HG02588 (cell line): Measurements from ENCODE around the gene PCDH9.

Source experiments
- ATAC-seq: cut with Tn5 transposase; IDR thresholded peaks from one replicate; pipeline ENCODE4 v1.9.1; 2021; ENCODE audit warnings: mild to moderate bottlenecking, moderate library complexity; ENCODE audit not compliant: unreplicated experiment

The PCDH9 gene

GRCh38 chr13:67225252-67226159, 4.6 kb downstream of the PCDH9 start:
- no peak for ATAC-seq

DNA sequence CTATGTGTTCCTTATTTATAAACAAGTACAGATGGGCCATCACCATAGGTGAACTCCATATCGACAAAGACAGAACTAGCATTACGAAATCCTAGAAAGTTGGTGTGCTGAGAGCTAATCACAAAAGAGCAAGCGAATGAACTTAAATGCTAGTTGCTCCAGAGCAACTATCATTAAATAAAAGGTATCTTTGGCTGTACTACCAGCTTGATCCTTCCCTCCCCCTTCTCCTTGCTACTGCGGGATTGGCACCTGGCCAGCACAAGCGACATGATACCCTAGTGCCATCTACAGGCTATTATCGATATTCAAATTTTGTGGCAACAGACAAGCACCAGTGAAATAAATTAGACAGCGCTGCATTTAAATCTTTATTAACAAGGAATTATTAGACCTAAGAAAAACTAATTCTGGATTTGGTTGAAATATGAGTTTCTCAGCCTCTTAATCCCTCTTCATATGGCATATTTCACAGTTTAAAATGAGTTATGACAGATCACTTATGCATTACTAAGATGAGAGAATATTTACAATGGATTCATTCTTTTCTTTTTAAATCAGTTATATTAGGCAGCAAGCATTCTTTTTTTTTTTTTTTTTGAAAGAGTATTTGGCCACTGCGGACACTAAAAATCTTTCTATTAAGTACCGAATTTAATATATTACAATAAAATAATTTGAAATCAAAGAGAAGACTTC, 5.8 kb downstream of the PCDH9 start:
- no peak for ATAC-seq

DNA sequence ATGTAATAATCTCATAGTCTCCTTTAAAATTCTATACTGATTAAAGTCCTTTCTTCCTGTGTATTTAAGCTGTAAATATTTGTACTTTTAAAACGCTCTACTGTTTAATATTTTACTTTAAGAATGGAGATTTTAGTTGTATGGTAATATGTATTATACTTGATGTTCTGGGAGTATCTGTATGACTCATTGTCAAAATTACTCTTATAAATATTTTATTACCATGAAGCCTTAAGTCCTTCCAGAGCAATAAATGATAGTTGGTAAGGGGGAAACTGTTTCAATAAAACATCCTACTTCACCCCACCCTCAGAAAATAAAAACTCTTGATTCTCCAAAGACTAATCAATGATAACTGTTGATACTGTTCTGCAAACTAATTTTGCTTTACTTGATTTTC, 6.4 kb downstream of the PCDH9 start:
- no peak for ATAC-seq

DNA sequence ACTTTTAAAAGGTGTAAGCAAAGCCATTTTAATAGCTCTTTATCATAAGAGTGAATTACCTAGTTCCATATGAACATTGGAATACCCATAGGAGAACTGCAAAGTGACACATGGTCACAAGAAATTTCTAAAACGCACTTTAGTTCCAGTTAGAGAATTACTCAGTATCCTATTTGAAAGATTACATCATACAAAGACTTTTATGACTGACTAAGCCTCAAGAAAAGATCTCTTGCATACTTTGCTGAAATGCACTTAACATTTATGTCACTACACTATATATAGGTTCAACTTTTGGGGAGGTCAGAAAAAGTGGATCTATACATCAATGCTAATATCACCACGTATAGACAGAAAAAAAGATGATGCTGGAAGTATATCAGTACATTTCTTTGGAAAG, 7.1 kb downstream of the PCDH9 start:
- ATAC-seq: no peak

GRCh38 chr13:67221630-67222226, 8.4 kb downstream of the PCDH9 start:
- ATAC-seq: peak; percentile 61

GRCh38 chr13:67219113-67219512, 11.0 kb downstream of the PCDH9 start:
- no peak for ATAC-seq

GRCh38 chr13:67217880-67218279, 12.3 kb downstream of the PCDH9 start:
- ATAC-seq: no peak

DNA sequence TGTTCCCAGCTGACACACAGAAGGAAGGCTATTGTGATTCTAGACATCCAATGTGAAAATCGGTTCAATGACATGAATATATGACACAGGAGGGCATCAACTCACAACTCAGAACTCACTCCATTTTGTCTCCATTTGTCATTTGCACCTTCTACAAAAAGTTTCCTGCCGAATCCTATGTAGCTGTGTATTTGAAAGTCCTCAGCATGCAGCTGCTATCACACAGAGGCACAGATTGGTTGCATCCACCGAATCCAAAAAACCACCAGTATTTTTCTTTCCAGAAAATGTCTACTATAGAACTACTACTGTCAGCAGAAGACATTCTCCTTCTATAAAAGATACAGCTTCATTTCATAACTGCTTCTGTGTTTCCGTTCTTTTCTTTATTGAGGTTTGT, 13.3 kb downstream of the PCDH9 start:
- ATAC-seq: no peak

DNA sequence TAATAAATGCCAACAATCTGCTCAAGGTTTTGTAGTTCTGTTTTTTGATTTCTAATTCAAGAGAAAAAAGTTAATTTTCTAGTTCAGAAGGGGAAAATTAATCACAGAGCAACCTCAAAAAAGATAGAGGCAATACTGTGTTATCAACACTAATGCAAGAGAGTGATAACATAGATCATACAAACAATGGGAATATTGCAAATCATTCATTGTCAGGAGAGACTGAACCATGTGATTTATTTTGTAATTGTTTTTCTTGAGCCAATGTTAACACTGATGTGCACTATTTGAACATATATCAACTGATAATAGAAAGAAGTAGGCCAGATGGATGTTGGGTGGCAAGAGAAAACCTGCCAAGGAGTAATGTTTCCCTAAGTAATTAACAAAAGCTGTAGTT, 19.9 kb downstream of the PCDH9 start:
- no peak for ATAC-seq

DNA sequence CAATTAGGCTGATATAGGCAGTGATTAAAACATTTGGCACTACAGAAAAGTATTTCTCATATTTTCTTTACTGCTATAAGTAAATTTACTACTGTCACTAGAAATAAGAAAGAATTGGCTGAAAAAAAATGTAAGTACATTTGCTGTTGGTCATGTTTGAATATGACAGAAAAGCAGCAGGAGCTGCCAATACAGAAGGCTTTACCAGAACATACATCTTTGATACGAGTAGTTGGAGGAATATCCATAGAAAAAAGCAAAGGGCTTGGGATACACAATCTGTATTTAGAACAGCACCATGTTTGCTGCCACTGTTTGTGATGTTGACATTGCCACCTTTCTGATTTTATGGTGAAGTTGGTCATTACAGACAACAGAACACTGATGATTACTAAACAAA, 21.6 kb downstream of the PCDH9 start:
- ATAC-seq: no peak

GRCh38 chr13:67204764-67205163, 25.4 kb downstream of the PCDH9 start:
- ATAC-seq: no peak

DNA sequence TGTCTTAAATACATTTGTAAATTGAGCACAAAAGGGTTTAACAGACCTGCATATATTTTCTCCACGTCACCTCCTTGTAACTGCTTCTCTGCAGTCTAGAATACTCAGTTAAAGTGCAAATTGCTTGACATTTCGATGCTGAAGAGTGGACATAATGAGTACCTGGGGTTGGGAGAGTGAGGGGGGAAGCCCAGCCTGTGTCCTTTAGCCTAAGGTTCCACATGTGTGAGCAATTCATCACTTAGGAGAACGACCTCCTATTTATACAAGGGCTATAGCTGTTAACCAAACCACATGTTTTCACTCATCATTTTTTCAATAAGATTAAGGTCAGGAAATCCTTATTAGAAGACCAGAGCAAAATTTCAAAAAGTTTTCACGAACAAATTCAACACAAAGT, 29.5 kb downstream of the PCDH9 start:
- ATAC-seq: no peak

- no peak for ATAC-seq
These were observed 30.0 kb downstream of the PCDH9 start for GRCh38 chr13:67200183-67200582.

- no peak for ATAC-seq
These were observed 32.4 kb downstream of the PCDH9 start for GRCh38 chr13:67197704-67198103.

DNA sequence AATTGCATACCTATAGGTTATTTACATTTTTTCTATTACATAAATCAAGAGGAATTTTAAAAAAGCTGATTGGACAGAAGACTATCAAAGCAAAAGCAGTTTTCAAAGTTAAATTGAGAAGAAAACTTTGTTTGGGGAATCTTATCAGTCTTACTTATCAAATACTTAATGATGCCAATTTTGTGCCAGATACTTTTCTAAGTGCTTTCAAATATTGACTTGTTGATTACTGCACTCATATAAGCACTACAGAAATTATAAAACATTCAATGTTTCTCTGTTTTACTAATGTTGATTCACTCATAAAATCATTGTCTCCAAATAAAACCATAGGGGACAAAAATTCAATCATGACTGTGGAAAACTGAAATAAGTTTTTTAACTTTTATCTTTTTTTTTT, 36.2 kb downstream of the PCDH9 start:
- ATAC-seq: no peak

DNA sequence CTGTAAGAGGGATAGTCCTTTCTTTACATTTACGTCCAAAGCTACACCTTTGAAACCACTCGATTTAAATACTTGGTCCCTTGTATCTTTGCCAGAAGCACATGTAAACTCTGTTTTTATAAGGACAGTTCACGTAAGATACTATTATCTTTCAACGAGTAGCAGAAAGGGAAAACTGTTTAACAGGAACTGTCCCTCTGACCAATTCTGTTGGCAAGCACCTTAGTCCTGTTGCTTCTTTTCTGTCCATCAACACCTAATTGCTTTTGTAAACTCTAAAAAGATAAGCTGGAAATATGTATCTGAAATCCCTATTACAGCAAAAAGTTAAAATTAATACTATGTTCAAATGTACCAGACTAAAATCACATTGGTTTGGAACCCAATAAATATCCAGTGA, 37.4 kb downstream of the PCDH9 start:
- no peak for ATAC-seq

DNA sequence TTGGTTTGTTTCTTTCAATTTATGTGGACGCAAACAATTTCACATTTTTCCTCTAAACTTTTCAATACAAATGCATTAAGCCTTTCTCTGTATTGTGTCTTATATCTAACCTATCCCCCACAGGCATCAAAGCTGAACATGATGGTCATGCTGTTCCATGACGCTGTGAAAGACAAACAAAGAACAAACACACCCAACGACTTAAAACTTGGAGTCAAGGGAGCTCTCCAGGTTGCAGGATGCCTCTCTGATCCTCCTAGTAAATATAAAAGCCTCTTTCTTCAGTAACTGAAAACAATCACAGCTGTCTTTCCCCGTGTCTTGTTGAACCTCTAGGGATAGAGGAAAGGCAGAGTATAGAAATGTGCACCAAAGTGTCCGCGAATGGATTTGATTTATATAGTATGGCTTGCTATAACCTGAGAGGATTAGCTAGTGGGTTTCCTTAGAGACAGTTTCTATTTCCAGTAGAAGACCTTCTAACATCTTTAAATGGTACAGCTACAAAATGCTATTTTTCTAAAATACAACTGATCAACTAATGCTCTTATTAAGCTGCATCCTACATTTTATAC, 43.1 kb downstream of the PCDH9 start:
- ATAC-seq: no peak

DNA sequence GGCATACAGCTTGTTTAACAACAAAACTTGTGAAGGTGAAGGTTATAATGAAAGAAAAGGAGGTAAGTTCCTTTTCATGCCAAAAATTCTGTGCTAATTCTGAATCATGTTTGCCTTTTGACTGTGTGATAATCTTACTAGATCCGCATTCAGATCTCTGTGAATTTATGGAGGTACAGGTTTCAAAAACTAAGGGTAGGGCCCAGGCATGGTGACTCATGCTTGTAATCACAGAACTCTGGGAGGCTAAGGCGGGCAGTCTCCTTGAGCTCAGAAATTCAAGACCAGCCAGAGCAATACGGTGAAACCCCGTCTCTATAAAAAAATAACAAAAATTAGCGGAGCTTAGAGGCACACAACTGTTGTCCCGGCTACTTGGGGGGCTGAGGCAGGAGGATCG, 45.9 kb downstream of the PCDH9 start:
- ATAC-seq: no peak

- no peak for ATAC-seq
These were observed 47.0 kb downstream of the PCDH9 start for GRCh38 chr13:67183151-67183550.

- no peak for ATAC-seq
These were observed 54.2 kb downstream of the PCDH9 start for GRCh38 chr13:67175836-67176459.

DNA sequence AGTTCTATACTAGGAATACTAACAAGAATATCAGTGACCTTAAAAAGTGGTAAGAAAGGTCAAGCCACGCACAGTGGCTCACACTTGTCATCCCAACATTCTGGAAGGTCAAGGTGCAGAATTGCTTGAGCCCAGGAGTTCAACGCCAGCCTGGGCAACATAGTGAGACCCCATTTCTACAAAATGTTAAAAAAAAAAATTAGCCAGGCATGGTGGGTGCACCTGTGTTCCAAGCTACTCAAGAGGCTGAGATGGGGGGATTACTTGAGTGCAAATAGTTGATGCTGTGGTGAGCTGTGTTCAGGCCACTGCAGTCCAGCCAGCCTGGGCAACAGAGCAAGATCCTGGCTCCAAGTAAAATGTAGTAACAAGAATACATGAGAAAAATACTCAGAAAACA, 61.8 kb downstream of the PCDH9 start:
- ATAC-seq: no peak
